HFFc6 (cell line): ENCODE data around the gene SLC39A11. TPM values are rescaled to one million over a fixed set of nuclear protein-coding genes. Genes with fewer than 3 reads are reported as not detected.

Experiments
- DNase-seq: peaks from one replicate; pipeline ENCODE4 v3.0.0-alpha.2; 2018
- H3K27ac Mint-ChIP-seq: 2 replicates; pipeline ENCODE4 v1.8.0; 2020; ENCODE audit warnings: mild to moderate bottlenecking, mixed read lengths
- H3K27me3 Mint-ChIP-seq: 2 replicates; pipeline ENCODE4 v1.8.0; 2021; ENCODE audit warnings: mild to moderate bottlenecking, moderate library complexity, mixed read lengths; ENCODE audit not compliant: insufficient read depth
- H3K36me3 Mint-ChIP-seq: 2 replicates; pipeline ENCODE4 v1.8.0; 2021; ENCODE audit warnings: low read depth, mixed read lengths
- H3K4me1 Mint-ChIP-seq: 2 replicates; pipeline ENCODE4 v1.8.0; 2020; ENCODE audit warnings: low read depth, mixed read lengths
- H3K4me3 Mint-ChIP-seq: 2 replicates; pipeline ENCODE4 v1.8.0; 2020; ENCODE audit warnings: mild to moderate bottlenecking, moderate library complexity, mixed read lengths
- H3K9me3 Mint-ChIP-seq: 2 replicates; pipeline ENCODE4 v1.8.0; 2020; ENCODE audit warnings: mild to moderate bottlenecking, mixed read lengths
- CTCF ChIP-seq: fragments of 200-600 bp; sonication (generic); IDR thresholded peaks from 2 replicates; pipeline ENCODE4 v1.5.0; 2021; ENCODE audit warnings: antibody characterized with exemption, mild to moderate bottlenecking
- total RNA-seq, 6 experiments: library from RNA; stranded (reverse); fragmentation: NEBNext Ultra II Directional; extraction: Animal tissue kit (Norgen Biotek cat#: 25700); gene quantifications; 2 replicates in 1 of 6; 3 replicates in 5 of 6; pipeline ENCODE4 v1.2.3, GENCODE V29; 2021

SLC39A11 gene
- total RNA-seq, 6 experiments from 2014 or later: 29.7 to 40.6 (median 34.9) TPM

GRCh38 chr17:72624652-72625051 lies 467.8 kb downstream of the SLC39A11 start:
- H3K27me3 Mint-ChIP-seq: peaks cover 27% of the 10 kb centered on the region
- no peak; the same call in 1 of the 2 replicates for TF ChIP-seq CTCF
- H3K27ac Mint-ChIP-seq: no peak overlapping the region
- H3K4me1 Mint-ChIP-seq: no peaks in the 10 kb centered on the region
- peaks cover 11% of the 10 kb centered on the region for H3K36me3 Mint-ChIP-seq
- no peak overlapping the region for H3K4me3 Mint-ChIP-seq
- H3K9me3 Mint-ChIP-seq: peaks cover 8% of the 10 kb centered on the region
- no peak for DNase-seq

GRCh38 chr17:72624226-72624625 lies 468.3 kb downstream of the SLC39A11 start:
- Mint-ChIP-seq H3K27me3 (peaks cover 27% of the 10 kb centered on the region), H3K4me1 (no peaks in the 10 kb centered on the region), H3K36me3 (peaks cover 11% of the 10 kb centered on the region), H3K9me3 (peaks cover 8% of the 10 kb centered on the region), H3K4me3 (no peak overlapping the region), H3K27ac (no peak overlapping the region)
- no peak for TF ChIP-seq CTCF
- no peak for DNase-seq

GRCh38 chr17:72622661-72623433 lies 469.6 kb downstream of the SLC39A11 start:
- no peak overlapping the region for H3K27ac Mint-ChIP-seq
- DNase-seq: no peak
- no peak for TF ChIP-seq CTCF
- no peak overlapping the region for H3K4me3 Mint-ChIP-seq
- H3K9me3 Mint-ChIP-seq: no peaks in the 10 kb centered on the region; the same call in 1 of the 2 replicates
- H3K36me3 Mint-ChIP-seq: 0 out of 2 replicates have a peak, but pooled peaks cover 5% of the 10 kb centered on the region
- peaks cover 6% of the 10 kb centered on the region; the same call in 1 of the 2 replicates for H3K4me1 Mint-ChIP-seq
- H3K27me3 Mint-ChIP-seq: peaks cover 22% of the 10 kb centered on the region

- TF ChIP-seq CTCF: no peak
- Mint-ChIP-seq H3K27ac (no peak overlapping the region), H3K36me3 (no peaks in the 10 kb centered on the region), H3K4me1 (peaks cover 6% of the 10 kb centered on the region; the same call in 1 of the 2 replicates), H3K27me3 (peaks cover 24% of the 10 kb centered on the region), H3K9me3 (no peaks in the 10 kb centered on the region; the same call in 1 of the 2 replicates), H3K4me3 (no peak overlapping the region)
- no peak for DNase-seq
Measured at GRCh38 chr17:72619976-72620650, 472.4 kb downstream of the SLC39A11 start.

GRCh38 chr17:72618001-72618509 lies 474.4 kb downstream of the SLC39A11 start:
- Mint-ChIP-seq H3K27me3 (peaks cover 14% of the 10 kb centered on the region), H3K4me1 (peaks cover 26% of the 10 kb centered on the region), H3K36me3 (no peaks in the 10 kb centered on the region), H3K4me3 (no peak overlapping the region), H3K27ac (no peak overlapping the region), H3K9me3 (no peaks in the 10 kb centered on the region)
- TF ChIP-seq CTCF: no peak
- no peak for DNase-seq
